Measurements from ENCODE around the gene CPLX1. TPM values are rescaled to one million over a fixed set of nuclear protein-coding genes. Genes with fewer than 3 reads are reported as not detected.
"Not testable (repeated sequence)": the region's sequence is repeated elsewhere in the genome, so short reads cannot be mapped to it uniquely, and the experiment has no call there.

The CPLX1 gene
- total RNA-seq, 2 experiments from 2014 or later, result 0.39 to 0.53 TPM

DNA sequence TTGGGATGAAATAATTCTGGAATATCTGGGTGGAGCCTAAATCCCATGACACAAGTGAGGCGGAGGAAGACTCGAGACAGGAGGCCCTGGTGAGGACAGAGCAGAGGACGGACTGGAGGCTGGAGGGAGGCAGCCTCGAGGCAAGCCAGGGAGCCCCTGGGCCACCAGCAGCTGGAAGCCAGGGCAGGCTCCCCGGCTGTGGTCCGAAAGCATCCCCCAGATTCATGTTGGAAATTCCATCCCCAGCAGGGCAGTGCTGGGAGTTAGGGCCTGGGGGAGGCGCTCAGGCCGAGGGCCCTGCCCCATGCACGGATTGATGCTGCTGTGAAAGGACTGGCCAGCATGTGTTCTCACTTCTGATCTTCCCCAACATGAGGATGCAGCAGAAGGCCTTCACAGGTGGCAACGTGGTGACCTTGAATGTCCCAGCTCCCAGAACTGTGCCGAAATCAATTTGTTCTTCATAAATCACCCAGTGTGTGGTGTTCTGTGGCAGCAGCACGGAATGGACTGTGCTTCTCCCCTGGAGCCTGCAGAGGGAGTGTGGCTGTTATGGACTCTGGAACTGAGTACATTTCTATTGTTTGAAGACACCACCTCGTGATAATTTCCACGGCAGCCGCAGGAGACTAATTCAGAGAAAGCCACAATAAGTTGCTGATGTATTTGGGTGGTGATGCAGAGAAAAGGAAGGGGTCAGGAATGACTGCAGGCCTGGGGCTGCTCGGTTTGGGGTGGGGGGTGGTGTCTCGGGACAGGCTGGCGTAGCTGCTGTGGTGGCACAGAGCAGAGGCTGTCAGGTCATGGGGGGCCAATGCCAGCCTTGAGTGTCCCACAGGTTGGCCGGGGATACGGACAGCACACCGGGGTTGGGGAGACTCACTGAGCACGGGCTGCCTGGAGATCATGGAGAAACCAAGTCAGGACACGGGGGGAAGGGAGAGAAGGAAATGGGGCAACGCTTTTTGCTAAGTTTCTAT is 63.4 kb downstream of the CPLX1 start:
- peaks cover 10% of the 10 kb centered on the region for H3K4me1 Mint-ChIP-seq (ENCODE audit: low read depth)
- ChIA-PET CTCF (interaction anchor here (0.7 kb wide), 1 partner anchor 9 kb away, joined by 3 read pairs; no protein-coding TSS in a partner anchor), POLR2A (no interaction called here)
- no peak overlapping the region for H3K4me3 Mint-ChIP-seq
- no peak for DNase-seq
- H3K27me3 Mint-ChIP-seq (ENCODE audit: low read depth), result no peaks in the 10 kb centered on the region
- H3K27ac Mint-ChIP-seq, result no peak overlapping the region
- H3K9me3 Mint-ChIP-seq (ENCODE audit: insufficient read depth), result no peaks in the 10 kb centered on the region
- peaks cover 57% of the 10 kb centered on the region for H3K36me3 Mint-ChIP-seq (ENCODE audit: low read depth)
- no peak for ATAC-seq

DNA sequence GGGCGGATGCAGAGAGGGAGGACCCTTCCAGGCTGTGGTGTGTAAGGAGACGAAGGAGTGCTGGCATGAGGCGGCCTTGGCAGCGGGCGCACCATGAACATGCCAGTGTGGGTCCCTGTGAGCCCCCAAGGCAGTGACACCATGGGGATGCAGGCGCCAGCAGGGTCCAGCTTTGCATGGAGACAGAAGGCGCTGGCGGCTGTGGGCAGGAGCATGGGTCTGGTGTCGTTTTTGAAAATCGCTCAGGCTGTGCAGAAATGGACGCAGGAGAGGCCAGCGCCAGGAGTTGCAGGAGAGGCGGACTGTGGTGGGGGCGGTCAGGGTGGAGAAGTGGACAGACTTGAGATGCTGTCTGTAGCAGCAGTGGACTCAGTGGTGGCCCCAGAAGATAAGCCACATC is 64.2 kb downstream of the CPLX1 start:
- Mint-ChIP-seq H3K36me3 (ENCODE audit: low read depth) (peaks cover 52% of the 10 kb centered on the region), H3K27me3 (ENCODE audit: low read depth) (no peaks in the 10 kb centered on the region), H3K4me1 (ENCODE audit: low read depth) (peaks cover 10% of the 10 kb centered on the region), H3K9me3 (ENCODE audit: insufficient read depth) (no peaks in the 10 kb centered on the region), H3K4me3 (no peak overlapping the region), H3K27ac (no peak overlapping the region)
- ChIA-PET POLR2A (no interaction called here), CTCF (no interaction called here)
- ATAC-seq (no peak), DNase-seq (no peak)

DNA sequence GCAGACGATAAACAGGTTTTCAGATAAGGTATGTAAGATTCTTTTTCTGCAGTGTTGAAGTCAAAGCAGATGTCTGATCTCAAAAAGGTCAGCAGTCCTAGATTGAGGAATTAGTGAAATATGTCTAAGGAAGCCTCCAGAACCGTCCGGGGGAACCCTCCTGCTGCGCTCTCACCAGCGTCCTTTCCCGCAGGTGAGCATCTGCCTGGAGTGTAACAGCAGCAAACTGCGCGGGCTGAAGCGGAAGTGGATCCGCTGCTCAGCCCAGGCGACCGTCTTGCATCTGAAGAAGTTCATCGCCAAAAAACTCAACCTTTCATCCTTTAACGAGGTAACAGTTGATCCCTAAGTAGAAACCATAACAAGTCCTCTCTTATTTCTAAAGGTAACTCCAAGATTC is 64.8 kb downstream of the CPLX1 start:
- POLR2A ChIA-PET, result no interaction called here
- CTCF ChIA-PET, result no interaction called here

DNA sequence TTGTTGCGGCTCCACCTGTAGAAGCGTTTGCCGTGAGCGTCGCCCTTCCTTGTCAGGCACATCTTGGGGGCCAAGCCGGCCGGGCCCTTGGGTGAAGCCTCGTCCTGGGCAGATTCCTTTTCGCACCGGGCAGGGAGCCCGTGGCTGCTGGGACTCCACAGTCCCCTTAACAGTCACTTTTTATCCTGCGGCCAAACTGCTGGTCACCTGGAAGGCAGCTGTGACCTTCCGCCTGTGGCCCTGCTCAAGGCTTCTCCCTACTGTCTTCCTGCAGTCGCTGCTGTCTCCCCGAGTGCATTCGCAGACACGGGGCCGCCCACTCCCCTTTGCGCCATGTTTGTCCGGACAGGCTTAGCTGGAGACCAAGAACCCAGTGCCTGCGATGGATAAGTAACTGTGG is 65.3 kb downstream of the CPLX1 start:
- Mint-ChIP-seq H3K4me3 (no peak overlapping the region), H3K36me3 (ENCODE audit: low read depth) (peaks cover 42% of the 10 kb centered on the region), H3K4me1 (ENCODE audit: low read depth) (peaks cover 8% of the 10 kb centered on the region), H3K27me3 (ENCODE audit: low read depth) (no peaks in the 10 kb centered on the region), H3K27ac (no peak overlapping the region), H3K9me3 (ENCODE audit: insufficient read depth) (no peaks in the 10 kb centered on the region)
- CTCF ChIA-PET, result no interaction called here
- DNase-seq (no peak), ATAC-seq (no peak)
- POLR2A ChIA-PET, result no interaction called here

More for the DNA sequence above, 64.8 kb downstream of the CPLX1 start:
- H3K27ac Mint-ChIP-seq, result no peak overlapping the region
- H3K36me3 Mint-ChIP-seq (ENCODE audit: low read depth), result peaks cover 47% of the 10 kb centered on the region
- H3K9me3 Mint-ChIP-seq (ENCODE audit: insufficient read depth), result no peaks in the 10 kb centered on the region
- no peak for ATAC-seq
- DNase-seq, result no peak
- no peaks in the 10 kb centered on the region for H3K27me3 Mint-ChIP-seq (ENCODE audit: low read depth)
- H3K4me1 Mint-ChIP-seq (ENCODE audit: low read depth), result peaks cover 8% of the 10 kb centered on the region
- no peak overlapping the region for H3K4me3 Mint-ChIP-seq

DNA sequence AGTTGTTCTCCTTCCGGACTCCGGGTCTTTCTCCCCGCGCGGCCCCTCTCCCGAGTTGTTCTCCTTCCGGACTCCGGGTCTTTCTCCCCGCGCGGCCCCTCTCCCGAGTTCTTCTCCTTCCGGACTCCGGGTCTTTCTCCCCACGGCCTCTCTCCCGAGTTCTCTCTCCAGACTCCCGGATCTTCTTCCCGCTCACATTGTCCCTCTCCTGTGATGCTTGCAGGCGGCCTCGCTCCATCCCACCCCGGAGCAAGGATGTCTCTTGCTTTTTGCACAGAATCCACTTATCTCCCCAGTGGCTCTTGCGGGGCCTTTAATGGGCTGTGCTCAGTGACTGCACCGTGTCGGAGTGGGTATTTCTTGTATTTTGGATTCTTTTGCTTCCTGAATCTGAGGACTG is 66.1 kb downstream of the CPLX1 start:
- DNase-seq; CTCF ChIA-PET; H3K27me3 Mint-ChIP-seq (ENCODE audit: low read depth); H3K9me3 Mint-ChIP-seq (ENCODE audit: insufficient read depth); ATAC-seq; H3K27ac Mint-ChIP-seq; H3K4me3 Mint-ChIP-seq; POLR2A ChIA-PET; H3K4me1 Mint-ChIP-seq (ENCODE audit: low read depth): not testable (repeated sequence)
- H3K36me3 Mint-ChIP-seq (ENCODE audit: low read depth), result peaks cover 43% of the 10 kb centered on the region

DNA sequence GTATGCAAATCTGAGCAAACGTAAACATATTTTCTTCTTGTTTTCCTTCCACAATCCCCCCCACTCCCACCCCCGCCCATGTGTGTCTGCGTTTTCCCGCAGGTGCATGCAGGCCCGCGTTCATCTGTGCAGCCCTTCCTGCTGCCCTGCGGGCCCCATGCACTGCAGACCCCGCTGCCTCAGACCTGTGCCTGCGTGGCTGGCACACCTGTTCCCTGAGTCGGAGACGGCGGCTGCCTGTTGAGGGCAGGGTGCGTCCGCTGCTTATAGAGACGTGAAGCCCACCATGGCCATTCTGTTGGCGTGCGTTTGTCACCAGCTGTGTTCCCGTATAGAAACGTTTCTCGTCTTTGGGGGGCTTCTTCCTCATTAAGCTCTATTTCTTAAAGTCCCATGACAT is 68.8 kb downstream of the CPLX1 start:
- Mint-ChIP-seq H3K27me3 (ENCODE audit: low read depth) (no peaks in the 10 kb centered on the region), H3K4me1 (ENCODE audit: low read depth) (peaks cover 4% of the 10 kb centered on the region), H3K36me3 (ENCODE audit: low read depth) (peaks cover 30% of the 10 kb centered on the region), H3K27ac (no peak overlapping the region), H3K4me3 (no peak overlapping the region), H3K9me3 (ENCODE audit: insufficient read depth) (no peaks in the 10 kb centered on the region)
- ChIA-PET POLR2A (interaction anchor here (0.6 kb wide), 1 partner anchor 8 kb away, joined by 4 read pairs; no protein-coding TSS in a partner anchor), CTCF (no interaction called here)
- DNase-seq (no peak), ATAC-seq (no peak)

DNA sequence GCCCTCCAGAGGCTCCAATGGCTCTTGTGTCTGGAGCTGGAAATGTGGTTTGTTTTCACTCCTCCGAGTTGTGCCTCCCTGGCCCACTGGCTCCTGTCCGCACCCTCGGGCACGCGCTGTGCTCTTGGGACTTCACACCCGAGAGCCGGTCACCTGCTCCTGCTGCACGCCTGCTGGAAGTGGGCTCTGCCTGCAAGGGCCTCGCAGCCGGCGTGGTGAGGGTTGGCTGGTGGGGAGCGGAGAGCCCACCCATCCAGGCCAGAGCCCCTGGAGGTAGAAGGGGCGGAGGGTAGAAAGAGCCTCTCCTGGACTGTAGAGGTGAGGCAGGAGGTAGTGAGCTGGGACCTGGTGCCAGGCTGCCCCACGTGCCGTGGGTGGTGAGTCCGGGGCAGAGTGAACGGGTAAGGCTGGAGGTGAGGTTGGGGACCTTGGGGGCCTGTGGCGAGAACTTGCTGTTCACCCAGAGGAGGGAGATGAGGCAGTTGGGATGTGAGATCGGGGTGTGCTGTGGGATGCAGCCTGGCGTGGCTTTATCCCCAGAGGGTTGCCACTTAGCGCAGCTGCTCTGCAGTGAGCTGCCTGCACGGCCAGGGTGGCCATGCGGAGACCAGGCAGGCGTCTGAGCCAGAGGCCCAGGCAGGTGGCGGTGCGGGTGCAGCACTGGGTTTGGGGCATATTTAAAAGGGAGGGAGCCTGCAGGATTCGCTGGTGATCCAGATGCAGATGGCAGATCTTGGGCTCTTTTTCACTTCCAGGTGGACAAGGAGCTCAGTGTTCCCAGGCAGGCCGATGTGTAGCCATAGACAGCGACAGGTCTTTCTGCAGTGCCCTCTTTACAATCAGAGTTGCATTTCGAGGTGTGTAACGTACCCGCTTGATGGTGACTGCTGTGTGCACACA is 71.5 kb downstream of the CPLX1 start:
- CTCF ChIA-PET, result interaction anchor here (1.6 kb wide), 1 partner anchor 12 kb away, joined by 3 read pairs; no protein-coding TSS in a partner anchor

DNA sequence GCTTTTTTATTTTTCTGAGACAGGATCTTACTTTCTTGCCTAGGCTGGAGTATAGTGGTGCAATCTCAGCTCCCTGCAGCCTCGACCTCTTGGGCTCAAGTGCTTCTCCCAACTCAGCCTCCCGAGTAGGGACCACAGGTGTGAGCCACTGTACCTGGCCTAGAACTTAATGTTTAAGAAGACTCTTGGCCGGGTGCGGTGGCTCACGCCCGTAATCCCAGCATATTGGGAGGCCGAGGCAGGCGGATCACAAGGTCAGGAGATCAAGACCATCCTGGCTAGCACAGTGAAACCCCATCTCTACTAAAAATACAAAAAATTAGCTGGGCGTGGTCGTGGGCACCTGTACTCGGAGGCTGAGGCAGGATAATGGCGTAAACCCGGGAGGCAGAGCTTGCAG is 72.7 kb downstream of the CPLX1 start:
- POLR2A ChIA-PET, result interaction anchor here (0.9 kb wide), 1 partner anchor 10 kb away, joined by 3 read pairs; no protein-coding TSS in a partner anchor
- not testable (repeated sequence) for H3K27ac Mint-ChIP-seq; DNase-seq; ATAC-seq; H3K9me3 Mint-ChIP-seq (ENCODE audit: insufficient read depth); H3K27me3 Mint-ChIP-seq (ENCODE audit: low read depth); H3K4me3 Mint-ChIP-seq; H3K4me1 Mint-ChIP-seq (ENCODE audit: low read depth)
- H3K36me3 Mint-ChIP-seq (ENCODE audit: low read depth), result peaks cover 25% of the 10 kb centered on the region
- CTCF ChIA-PET, result interaction anchor here (0.6 to 0.8 kb wide), 2 partner anchors 10 to 11 kb away, joined by 3 to 4 read pairs; no protein-coding TSS in a partner anchor

More for the DNA sequence above, 71.5 kb downstream of the CPLX1 start:
- POLR2A ChIA-PET, result no interaction called here
- no peak for DNase-seq
- Mint-ChIP-seq H3K27me3 (ENCODE audit: low read depth) (no peaks in the 10 kb centered on the region), H3K27ac (peak overlapping the region; percentile 66), H3K4me1 (ENCODE audit: low read depth) (no peaks in the 10 kb centered on the region), H3K9me3 (ENCODE audit: insufficient read depth) (no peaks in the 10 kb centered on the region), H3K4me3 (no peak overlapping the region), H3K36me3 (ENCODE audit: low read depth) (peaks cover 18% of the 10 kb centered on the region)
- no peak for ATAC-seq

DNA sequence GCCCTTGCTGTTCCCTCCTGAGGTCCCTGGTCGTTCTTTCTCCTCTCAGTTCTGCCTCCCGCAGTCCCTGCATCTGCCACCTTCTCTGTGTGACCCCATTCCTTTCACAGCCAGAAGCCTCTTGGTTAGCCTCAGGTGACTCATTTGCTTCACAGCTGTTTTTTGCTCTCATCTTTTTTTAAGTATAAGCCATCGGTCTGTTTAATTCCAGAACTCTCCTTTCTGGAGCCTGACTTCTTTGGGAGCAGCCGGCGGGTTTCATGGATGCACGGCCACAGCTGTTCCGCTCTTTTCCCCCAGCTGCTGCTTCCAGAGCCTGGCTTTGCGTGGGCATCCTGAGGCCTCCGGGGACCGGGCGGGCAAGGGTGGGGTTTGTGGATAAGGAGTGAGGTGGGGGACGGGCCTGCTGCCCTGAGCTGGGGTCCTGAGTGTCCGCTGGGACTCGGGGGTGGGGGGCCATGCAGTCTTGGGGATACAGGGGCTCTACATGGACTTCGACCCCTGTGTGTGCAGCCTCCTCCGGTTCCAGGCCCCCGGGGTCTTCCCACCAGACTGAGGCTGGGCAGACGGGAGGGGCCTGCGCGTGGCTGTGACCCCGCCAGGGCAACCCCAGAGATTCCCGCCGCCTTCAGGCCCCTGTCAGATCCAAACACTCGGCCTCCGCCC is 73.6 kb downstream of the CPLX1 start:
- no peaks in the 10 kb centered on the region for H3K4me1 Mint-ChIP-seq (ENCODE audit: low read depth)
- no peak overlapping the region for H3K4me3 Mint-ChIP-seq
- DNase-seq, result no peak
- no peaks in the 10 kb centered on the region for H3K9me3 Mint-ChIP-seq (ENCODE audit: insufficient read depth)
- H3K36me3 Mint-ChIP-seq (ENCODE audit: low read depth), result peaks cover 31% of the 10 kb centered on the region
- no peaks in the 10 kb centered on the region for H3K27me3 Mint-ChIP-seq (ENCODE audit: low read depth)
- ChIA-PET POLR2A (interaction anchor here (0.6 to 0.9 kb wide), 2 partner anchors 9 to 18 kb away, joined by 3 read pairs; no protein-coding TSS in a partner anchor), CTCF (interaction anchor here (0.8 kb wide), 1 partner anchor 10 kb away, joined by 4 read pairs; no protein-coding TSS in a partner anchor)
- no peak for ATAC-seq
- H3K27ac Mint-ChIP-seq, result no peak overlapping the region

DNA sequence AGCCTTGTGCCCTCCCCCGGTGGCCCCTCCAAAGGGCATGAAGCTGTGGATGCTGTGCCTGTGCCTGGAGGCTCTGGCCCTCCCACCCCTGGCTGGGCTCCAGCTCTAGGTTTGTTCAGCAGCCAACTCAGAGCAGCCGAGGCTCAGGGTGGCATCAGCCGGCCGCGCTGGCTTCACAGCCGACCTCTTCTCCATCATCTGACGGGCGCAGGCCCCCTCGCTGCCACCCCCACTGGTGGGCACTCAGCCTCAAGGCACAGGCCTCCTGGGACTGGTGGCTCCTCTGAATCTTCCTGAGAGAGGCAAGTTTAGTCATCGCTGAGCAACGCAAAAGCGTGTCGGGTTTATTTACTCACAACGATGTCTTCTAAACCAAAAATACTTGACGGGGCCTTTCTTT is 74.3 kb downstream of the CPLX1 start:
- Mint-ChIP-seq H3K27ac (no peak overlapping the region), H3K4me3 (no peak overlapping the region), H3K9me3 (ENCODE audit: insufficient read depth) (no peaks in the 10 kb centered on the region), H3K4me1 (ENCODE audit: low read depth) (no peaks in the 10 kb centered on the region), H3K36me3 (ENCODE audit: low read depth) (peaks cover 31% of the 10 kb centered on the region), H3K27me3 (ENCODE audit: low read depth) (no peaks in the 10 kb centered on the region)
- DNase-seq, result no peak
- CTCF ChIA-PET, result no interaction called here
- POLR2A ChIA-PET, result no interaction called here
- no peak for ATAC-seq
